GM12875 (cell line): ENCODE results near the gene SFXN5.

Experiments used
- H3K4me3 ChIP-seq: one replicate; pipeline ENCODE4 v1.5.1; 2011; ENCODE audit warnings: low read depth, low read length, control low read depth
- TF ChIP-seq, protein P1 (sequence below): IDR thresholded peaks from 2 replicates; pipeline ENCODE4 v1.5.1; 2011; ENCODE audit warnings: low read depth, mild to moderate bottlenecking, control low read depth, inconsistent platforms, low read length, moderate library complexity, borderline replicate concordance; ENCODE audit not compliant: insufficient read depth

SFXN5 gene

DNA sequence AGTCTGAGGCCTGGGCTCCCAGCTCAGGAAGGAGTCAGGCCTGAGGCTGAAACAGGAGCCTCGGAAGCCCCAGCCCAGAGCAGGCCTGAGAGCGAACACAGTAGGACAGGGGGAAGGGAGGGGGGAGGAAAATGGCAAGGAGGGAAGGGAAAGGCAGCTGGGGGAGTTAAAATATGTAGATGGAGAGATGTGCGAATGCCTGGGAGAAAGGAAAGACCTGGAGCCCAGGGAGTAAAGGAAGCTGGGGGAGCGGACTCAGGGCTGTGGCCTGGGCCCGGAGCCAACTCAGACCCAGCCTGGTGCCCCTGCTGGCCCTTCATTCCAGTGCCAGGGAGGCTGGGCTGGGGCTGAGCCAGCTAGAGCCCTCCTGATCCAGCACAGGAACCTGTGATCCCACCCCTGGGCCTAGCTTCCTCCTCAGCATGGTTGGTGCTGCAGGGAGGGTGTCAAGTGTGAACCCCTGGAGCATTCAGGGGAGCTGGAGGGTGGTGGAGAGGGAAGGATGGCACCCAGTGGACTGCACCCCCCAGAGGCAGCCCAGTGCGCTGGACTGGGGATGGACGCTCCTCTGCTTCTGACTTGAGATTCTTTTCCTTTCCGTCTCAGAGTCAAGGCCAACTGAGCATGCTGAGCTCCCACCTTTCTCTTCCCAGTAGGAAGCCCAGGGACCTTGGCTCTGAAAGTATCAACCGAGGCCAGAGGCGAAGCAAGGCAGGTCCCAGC, 107.9 kb downstream of the SFXN5 start:
- H3K4me3 ChIP-seq: no peak overlapping the region
- TF ChIP-seq, protein P1, sequence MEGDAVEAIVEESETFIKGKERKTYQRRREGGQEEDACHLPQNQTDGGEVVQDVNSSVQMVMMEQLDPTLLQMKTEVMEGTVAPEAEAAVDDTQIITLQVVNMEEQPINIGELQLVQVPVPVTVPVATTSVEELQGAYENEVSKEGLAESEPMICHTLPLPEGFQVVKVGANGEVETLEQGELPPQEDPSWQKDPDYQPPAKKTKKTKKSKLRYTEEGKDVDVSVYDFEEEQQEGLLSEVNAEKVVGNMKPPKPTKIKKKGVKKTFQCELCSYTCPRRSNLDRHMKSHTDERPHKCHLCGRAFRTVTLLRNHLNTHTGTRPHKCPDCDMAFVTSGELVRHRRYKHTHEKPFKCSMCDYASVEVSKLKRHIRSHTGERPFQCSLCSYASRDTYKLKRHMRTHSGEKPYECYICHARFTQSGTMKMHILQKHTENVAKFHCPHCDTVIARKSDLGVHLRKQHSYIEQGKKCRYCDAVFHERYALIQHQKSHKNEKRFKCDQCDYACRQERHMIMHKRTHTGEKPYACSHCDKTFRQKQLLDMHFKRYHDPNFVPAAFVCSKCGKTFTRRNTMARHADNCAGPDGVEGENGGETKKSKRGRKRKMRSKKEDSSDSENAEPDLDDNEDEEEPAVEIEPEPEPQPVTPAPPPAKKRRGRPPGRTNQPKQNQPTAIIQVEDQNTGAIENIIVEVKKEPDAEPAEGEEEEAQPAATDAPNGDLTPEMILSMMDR: no peak

DNA sequence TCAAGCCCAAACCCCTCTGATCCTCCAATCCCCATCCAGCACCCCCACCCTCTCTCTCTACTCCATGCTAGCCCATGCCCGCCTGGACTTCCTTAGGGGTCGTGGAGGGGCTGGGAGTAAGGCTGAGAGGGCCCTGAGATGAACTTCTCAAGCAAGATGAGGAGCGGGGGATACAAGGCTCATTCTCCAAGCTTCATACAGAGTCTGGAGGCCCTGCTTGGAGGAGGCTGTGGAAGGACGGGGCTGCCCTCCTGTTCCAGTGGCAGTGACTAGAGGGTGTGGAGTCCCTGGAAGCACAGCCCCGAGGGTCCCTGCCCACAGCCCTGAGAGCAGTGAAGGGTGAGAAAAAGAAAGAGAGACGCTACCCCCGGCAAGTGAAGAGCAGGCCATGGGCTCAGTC, 108.6 kb downstream of the SFXN5 start:
- TF ChIP-seq, protein P1: no peak

GRCh38 chr2:72961853-72962468, 109.6 kb downstream of the SFXN5 start:
- TF ChIP-seq, protein P1: no peak
- no peak overlapping the region for H3K4me3 ChIP-seq

More for the DNA sequence above, 108.6 kb downstream of the SFXN5 start:
- no peak overlapping the region for H3K4me3 ChIP-seq

DNA sequence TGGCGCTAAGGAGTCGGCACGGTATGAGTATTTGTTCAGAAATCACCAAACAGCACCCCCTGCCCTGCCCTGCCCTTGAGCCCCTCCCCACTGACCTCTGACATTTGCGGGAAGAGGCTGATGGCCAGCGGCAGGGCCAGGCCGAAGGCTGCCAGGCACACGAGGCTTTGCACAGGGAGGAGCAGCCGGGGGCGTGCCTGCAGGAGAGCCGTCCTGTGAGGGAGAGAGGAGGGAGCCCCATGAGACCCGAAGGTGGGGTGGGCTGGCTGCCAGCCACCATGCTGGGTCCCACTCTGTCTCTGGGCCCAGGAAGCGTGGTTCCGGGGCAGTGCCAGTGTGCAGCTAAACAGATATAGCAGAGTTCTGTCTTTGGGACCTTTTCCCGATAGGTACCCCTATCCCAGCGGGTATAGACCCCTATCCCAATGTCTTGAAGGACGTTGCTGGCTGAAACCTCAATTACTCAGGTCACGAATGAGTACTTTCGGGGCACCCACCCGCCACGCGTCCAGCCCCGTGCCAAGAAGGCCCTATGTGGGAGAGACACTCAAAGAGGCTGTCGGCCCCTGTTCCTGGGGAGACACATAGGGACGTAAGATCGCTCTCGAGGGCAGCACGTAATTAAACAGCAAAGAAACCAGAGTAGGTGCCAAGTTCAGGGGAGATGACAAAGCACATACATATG, 110.3 kb downstream of the SFXN5 start:
- TF ChIP-seq, protein P1: no peak
- no peak overlapping the region for H3K4me3 ChIP-seq

DNA sequence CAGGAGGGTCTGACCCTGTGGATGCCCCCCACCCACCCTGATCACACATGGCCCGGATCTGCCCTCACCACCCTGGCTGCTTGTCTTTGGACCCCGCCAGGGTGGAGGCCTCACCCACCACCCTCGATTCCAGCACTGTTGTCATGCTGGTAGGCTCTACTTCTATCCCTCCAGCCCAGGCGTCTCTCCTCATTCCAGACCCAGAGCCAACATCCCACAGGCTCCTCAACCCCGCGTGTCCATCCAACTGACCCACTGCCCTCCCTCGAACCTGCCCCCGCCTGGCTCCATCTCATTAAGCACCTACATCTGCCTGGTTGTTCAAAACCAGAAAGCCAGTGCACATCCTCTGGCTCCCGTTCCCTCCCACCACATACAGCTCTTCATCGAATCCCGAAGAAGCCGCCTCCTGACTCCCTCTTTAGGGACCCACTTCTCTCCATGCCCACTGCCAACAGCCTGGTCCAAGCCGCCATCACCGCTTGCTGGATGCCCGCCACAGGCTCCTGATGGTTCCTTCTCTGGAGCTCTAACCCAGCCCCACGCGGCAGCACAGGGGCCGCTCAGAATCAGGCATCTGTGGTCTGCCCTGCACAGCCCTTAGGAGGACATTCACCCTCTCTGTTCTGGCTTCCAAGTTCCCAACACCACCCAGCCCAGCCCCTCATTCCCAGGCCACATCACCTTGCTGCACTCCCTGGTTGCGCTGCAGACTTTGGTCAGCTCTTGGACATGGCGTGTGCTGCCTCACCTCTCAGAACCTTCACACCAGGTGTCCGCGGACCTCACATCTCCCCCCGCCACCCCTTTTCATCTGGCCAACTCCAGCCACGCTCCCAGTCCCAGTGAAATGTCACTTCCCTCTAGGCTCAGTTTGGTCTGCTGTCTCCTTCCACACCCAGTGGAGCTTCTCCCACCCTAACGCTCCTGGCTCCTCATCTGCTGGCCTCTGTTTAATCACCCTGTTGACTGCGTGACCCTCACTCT, 111.2 kb downstream of the SFXN5 start:
- H3K4me3 ChIP-seq: no peak overlapping the region
- TF ChIP-seq, protein P1: no peak

GRCh38 chr2:72959554-72959953, 112.0 kb downstream of the SFXN5 start:
- no peak overlapping the region for H3K4me3 ChIP-seq
- TF ChIP-seq, protein P1: no peak
